Suprapubic skin (tissue), 4 donors: ENCODE results near the gene AEN.

Source experiments
- CTCF ChIP-seq, 2 donors: fragments of 200-600 bp in 1 of 2; fragments of 450-650 bp in 1 of 2; sonication (generic) in 1 of 2; IDR thresholded peaks; one replicate each; pipeline ENCODE4 v1.5.1; 2016 to 2019; ENCODE audit warnings: antibody characterized with exemption in 2 of 2, mild to moderate bottlenecking in 1 of 2, moderate library complexity in 1 of 2
- EP300 ChIP-seq: sonication (generic); formaldehyde crosslinking; IDR thresholded peaks from one replicate; pipeline ENCODE4 v1.6.1; 2017; ENCODE audit warnings: antibody characterized with exemption
- POLR2A ChIP-seq, 2 donors: fragments of 450-650 bp; IDR thresholded peaks; one replicate each; pipeline ENCODE4 v1.6.1; 2017; ENCODE audit warnings: antibody characterized with exemption in 2 of 2, mild to moderate bottlenecking in 2 of 2, moderate library complexity in 2 of 2
- POLR2AphosphoS5 ChIP-seq, 3 donors: sonication (generic); formaldehyde crosslinking; IDR thresholded peaks; one replicate each; pipeline ENCODE4 v1.6.1; 2017; ENCODE audit warnings: antibody characterized with exemption in 3 of 3

- no peak for TF ChIP-seq CTCF (IDR thresholded peaks at IDR 0.05)
- no peak for TF ChIP-seq POLR2AphosphoS5 (IDR thresholded peaks at IDR 0.05)
- no peak for TF ChIP-seq POLR2A (IDR thresholded peaks at IDR 0.05)
- no peak for TF ChIP-seq EP300
Observed at GRCh38 chr15:88649753-88650551, 28.8 kb downstream of the AEN start.
